IMR-90 (cell line): ENCODE measurements around the gene ZMYM2. TPM values are rescaled to one million over a fixed set of nuclear protein-coding genes. Genes with fewer than 3 reads are reported as not detected.

Experiments used
- ATAC-seq: fragments of 200-7000 bp; cut with Tn5 transposase; 2 replicates; pipeline ENCODE4 v1.9.1; 2020; ENCODE audit warnings: low read depth, mild to moderate bottlenecking, moderate library complexity
- BruUV-seq: library from RNA; stranded (reverse); fragments of 400-500 nt; replicated peaks from 2 replicates; lab custom pipeline; 2021; lab: Mats Ljungman, UMichigan
- CTCF ChIA-PET: fragments of 300-600 bp; formaldehyde crosslinking; extraction: SDS; loops from one replicate; lab custom pipeline; 2021; ENCODE audit warnings: antibody characterized with exemption; lab: Yijun Ruan, JAX
- POLR2A ChIA-PET: fragments of 300-600 bp; sonication (Branson Sonifier 250); formaldehyde crosslinking; loops from one replicate; lab custom pipeline; 2022; ENCODE audit warnings: antibody characterized with exemption; ENCODE audit not compliant: unreplicated experiment; lab: Charles Lee
- DNase-seq: peaks from one replicate; pipeline ENCODE4 v3.0.0; 2013
- H2AFZ ChIP-seq: replicated peaks from 2 replicates; pipeline ENCODE3; 2013; ENCODE audit warnings: low read length, mild to moderate bottlenecking; ENCODE audit not compliant: poor library complexity
- H2AK5ac ChIP-seq: 2 replicates; pipeline ENCODE4 v1.6.1; 2013; ENCODE audit warnings: low read depth, low read length, inconsistent platforms
- H2AK9ac ChIP-seq: replicated peaks from 2 replicates; pipeline ENCODE3; 2013; ENCODE audit warnings: mild to moderate bottlenecking, low read depth, low read length, moderate library complexity; ENCODE audit not compliant: poor library complexity
- H2BK120ac ChIP-seq: 2 replicates; pipeline ENCODE4 v1.6.1; 2013; ENCODE audit warnings: low read depth, low read length, inconsistent platforms
- H2BK15ac ChIP-seq: 3 replicates; pipeline ENCODE4 v1.6.1; 2013; ENCODE audit warnings: low read depth, low read length, inconsistent platforms
- H2BK20ac ChIP-seq: 2 replicates; pipeline ENCODE4 v1.6.1; 2013; ENCODE audit warnings: low read depth, mild to moderate bottlenecking, inconsistent platforms, low read length, moderate library complexity
- H2BK5ac ChIP-seq: 2 replicates; pipeline ENCODE4 v1.6.1; 2013; ENCODE audit warnings: mild to moderate bottlenecking, low read depth, low read length, inconsistent platforms; ENCODE audit not compliant: poor library complexity, severe bottlenecking
- H3K14ac ChIP-seq: replicated peaks from 2 replicates; pipeline ENCODE4 v1.6.1; 2013; ENCODE audit warnings: low read depth, low read length, inconsistent platforms
- H3K18ac ChIP-seq: 2 replicates; pipeline ENCODE4 v1.6.1; 2013; ENCODE audit warnings: low read depth, low read length, control low read depth
- H3K23ac ChIP-seq: 2 replicates; pipeline ENCODE4 v1.6.1; 2013; ENCODE audit warnings: low read depth, low read length, inconsistent platforms
- H3K27ac ChIP-seq: 2 replicates; pipeline ENCODE4 v1.5.1; 2013; ENCODE audit warnings: mild to moderate bottlenecking, control low read depth, low read length; ENCODE audit not compliant: insufficient read depth
- H3K27me3 ChIP-seq: 2 replicates; pipeline ENCODE4 v1.6.1; 2013; ENCODE audit warnings: low read length; ENCODE audit not compliant: control insufficient read depth, insufficient read depth
- H3K36me3 ChIP-seq: 2 replicates; pipeline ENCODE4 v1.6.1; 2013; ENCODE audit warnings: low read length, mixed read lengths; ENCODE audit not compliant: control insufficient read depth, insufficient read depth
- H3K4ac ChIP-seq: 2 replicates; pipeline ENCODE4 v1.6.1; 2013; ENCODE audit warnings: low read depth, low read length, inconsistent platforms
- H3K4me1 ChIP-seq: 2 replicates; pipeline ENCODE4 v1.6.1; 2013; ENCODE audit warnings: low read length, mixed read lengths; ENCODE audit not compliant: control insufficient read depth, insufficient read depth
- H3K4me2 ChIP-seq: 2 replicates; pipeline ENCODE4 v1.6.1; 2013; ENCODE audit warnings: low read depth, mild to moderate bottlenecking, control low read depth, low read length, moderate library complexity
- H3K4me3 ChIP-seq: 2 replicates; pipeline ENCODE4 v1.5.1; 2013; ENCODE audit warnings: low read depth, mild to moderate bottlenecking, control low read depth, low read length, moderate library complexity; ENCODE audit not compliant: insufficient read depth
- H3K56ac ChIP-seq: 2 replicates; pipeline ENCODE4 v1.6.1; 2013; ENCODE audit warnings: low read length, inconsistent platforms; ENCODE audit not compliant: insufficient read depth; ENCODE audit errors: extremely low read depth
- H3K79me1 ChIP-seq, 2 experiments: 2 replicates each; pipeline ENCODE4 v1.6.1; 2013; ENCODE audit warnings: low read length in 2 of 2, inconsistent platforms in 1 of 2, low read depth in 1 of 2
- H3K9ac ChIP-seq: 2 replicates; pipeline ENCODE4 v1.6.1; 2013; ENCODE audit warnings: low read depth, low read length, control low read depth
- H3K9me1 ChIP-seq: 2 replicates; pipeline ENCODE4 v1.6.1; 2013; ENCODE audit warnings: low read length, inconsistent platforms; ENCODE audit not compliant: insufficient read depth
- H3K9me3 ChIP-seq: 2 replicates; pipeline ENCODE4 v1.6.1; 2013; ENCODE audit warnings: low read length; ENCODE audit not compliant: control insufficient read depth, insufficient read depth
- H4K20me1 ChIP-seq: 2 replicates; pipeline ENCODE4 v1.6.1; 2013; ENCODE audit warnings: low read length, inconsistent platforms; ENCODE audit not compliant: insufficient read depth
- H4K5ac ChIP-seq: 2 replicates; pipeline ENCODE4 v1.6.1; 2013; ENCODE audit warnings: mild to moderate bottlenecking, low read depth, low read length, control low read depth
- H4K8ac ChIP-seq, 2 experiments: 2 replicates each; pipeline ENCODE4 v1.6.1; 2013; ENCODE audit warnings: low read depth in 2 of 2, low read length in 2 of 2, control low read depth in 1 of 2, inconsistent platforms in 1 of 2
- H4K91ac ChIP-seq: 2 replicates; pipeline ENCODE4 v1.6.1; 2013; ENCODE audit warnings: low read depth, low read length, inconsistent platforms; ENCODE audit not compliant: insufficient read depth
- CEBPB ChIP-seq: IDR thresholded peaks from 2 replicates; pipeline ENCODE4 v1.6.1; 2012; ENCODE audit warnings: low read depth, low read length, improper control_type of control experiment
- CTCF ChIP-seq: conservative IDR thresholded peaks from 2 replicates; pipeline ENCODE4 v1.5.1; 2012; ENCODE audit warnings: mild to moderate bottlenecking, low read depth, low read length, improper control_type of control experiment
- MAFK ChIP-seq: IDR thresholded peaks from 2 replicates; pipeline ENCODE4 v1.6.1; 2012; ENCODE audit warnings: low read depth, low read length, improper control_type of control experiment
- WGBS, 2 experiments: methylation state at CpG; one replicate each; pipeline versions ENCODE4 v1.1.5 to v1.1.7; 2013; ENCODE audit warnings: missing lambda C conversion rate in 2 of 2; ENCODE audit not compliant: insufficient read length in 1 of 2; ENCODE audit errors: extremely low coverage in 2 of 2; 5-methylcytosine and 5-hydroxymethylcytosine counted together
- dilution Hi-C: fragments of 300-500 bp; cut with HindIII; formaldehyde crosslinking; loops from one replicate; pipeline ENCODE4 v1.14.3; 2018; ENCODE audit warnings: low sequenced_read_pairs; ENCODE audit not compliant: unreplicated experiment
- in situ Hi-C: fragments of 300-500 bp; cut with MboI; formaldehyde crosslinking; loops from 3 replicates; pipeline ENCODE4 v1.14.3; 2019; ENCODE audit warnings: low sequenced_read_pairs, inconsistent platforms, mixed read lengths
- intact Hi-C: fragments of 100-400 bp; cut with micrococcal nuclease; formaldehyde crosslinking; loops from 2 replicates; pipeline ENCODE4 v1.10.0; 2022
- polyA plus RNA-seq, 3 experiments: library from polyadenylated mRNA; depleted of rRNA; stranded (reverse); fragments of >200 nt; gene quantifications; 2 replicates each; pipeline ENCODE4 v1.2.3, GENCODE V29; 2012; ENCODE audit warnings: low replicate concordance in 1 of 3
- total RNA-seq: library from RNA; depleted of rRNA; stranded (reverse); fragments of >200 nt; gene quantifications from 2 replicates; pipeline ENCODE4 v1.2.3, GENCODE V29; 2012

The ZMYM2 gene
- total and polyA plus RNA-seq, 2 of the 4 experiments (the other 2 are of a cell fraction), result 15.7 to 51.1 TPM

- H2AFZ ChIP-seq, result peak overlapping the region; percentile 93
- CTCF ChIA-PET, result no interaction called here
- peak overlapping the region; percentile 44 for H2BK5ac ChIP-seq
- peaks cover 7 to 19% of the 10 kb centered on the region in 2 experiments; a peak in 3 of 4 replicates for H3K79me1 ChIP-seq
- WGBS, 2 experiments, result 6% methylated on average over 12 of the region's 65 CpGs; no CpG with 5 or more reads in 1 of the 2 experiments
- no peaks in the 10 kb centered on the region for H3K9me1 ChIP-seq
- peaks cover 2% of the 10 kb centered on the region; the same call in 1 of the 2 replicates for H3K4me1 ChIP-seq
- peak overlapping the region; percentile 53; the same call in 1 of the 2 replicates for H3K4ac ChIP-seq
- H4K91ac ChIP-seq, result peak overlapping the region; percentile 49; the same call in 1 of the 2 replicates
- H3K14ac ChIP-seq, result no peak overlapping the region
- H3K36me3 ChIP-seq, result peaks cover 3% of the 10 kb centered on the region; the same call in 1 of the 2 replicates
- POLR2A ChIA-PET, result no interaction called here
- intact Hi-C loops (loop anchor here (2.0 to 10.0 kb wide), 2 partner anchors 175 to 253 kb away; partner anchors contain the start of gene PSPC1), dilution Hi-C loops (no loop called here), in situ Hi-C loops (no loop called here)
- H3K18ac ChIP-seq, result peak overlapping the region; percentile 49; the same call in 1 of the 2 replicates
- TF ChIP-seq CTCF, result peak; percentile 31; the same call in 1 of the 2 replicates
- no peak for TF ChIP-seq CEBPB
- no peak for TF ChIP-seq MAFK
- H3K4me3 ChIP-seq, result peak overlapping the region; percentile 47
- peak overlapping the region; percentile 65; the same call in 1 of the 2 replicates for H4K5ac ChIP-seq
- no peak overlapping the region for H3K23ac ChIP-seq
- H4K8ac ChIP-seq, result peak overlapping the region; percentile 80 to 81; a peak in 3 of 4 replicates
- ATAC-seq (no peak), DNase-seq (peak; percentile 18)
- peak overlapping the region; percentile 31 for H3K27ac ChIP-seq
- no peak overlapping the region for H2BK15ac ChIP-seq
- H2AK5ac ChIP-seq, result no peak overlapping the region
- H3K9me3 ChIP-seq, result no peaks in the 10 kb centered on the region
- H4K20me1 ChIP-seq, result peaks cover 21% of the 10 kb centered on the region; the same call in 1 of the 2 replicates
- H2BK120ac ChIP-seq, result no peak overlapping the region
- no peak overlapping the region for H3K56ac ChIP-seq
- H2AK9ac ChIP-seq, result peak overlapping the region; percentile 82
- H3K27me3 ChIP-seq, result no peaks in the 10 kb centered on the region
- no peak overlapping the region for H2BK20ac ChIP-seq
- H3K4me2 ChIP-seq, result peak overlapping the region; percentile 65
- peak overlapping the region; percentile 56 for H3K9ac ChIP-seq
- BruUV-seq, result no TSS peak
These were observed 990 bp upstream of the ZMYM2 start for GRCh38 chr13:19957320-19958154.
